Astrocyte (in vitro differentiated cells and primary cell): ENCODE measurements around the gene SYT7.

Experiments
- EZH2 ChIP-seq: IDR thresholded peaks from 2 replicates; pipeline ENCODE4 v1.6.1; 2012; ENCODE audit warnings: mild to moderate bottlenecking, low read length, inconsistent platforms; ENCODE audit not compliant: insufficient read depth
- TF ChIP-seq, protein P1 (sequence below): IDR thresholded peaks from 2 replicates; pipeline ENCODE4 v1.5.1; 2011; ENCODE audit warnings: low read depth, mild to moderate bottlenecking, inconsistent platforms, low read length, moderate library complexity; ENCODE audit not compliant: insufficient read depth

- TF ChIP-seq, protein P1, sequence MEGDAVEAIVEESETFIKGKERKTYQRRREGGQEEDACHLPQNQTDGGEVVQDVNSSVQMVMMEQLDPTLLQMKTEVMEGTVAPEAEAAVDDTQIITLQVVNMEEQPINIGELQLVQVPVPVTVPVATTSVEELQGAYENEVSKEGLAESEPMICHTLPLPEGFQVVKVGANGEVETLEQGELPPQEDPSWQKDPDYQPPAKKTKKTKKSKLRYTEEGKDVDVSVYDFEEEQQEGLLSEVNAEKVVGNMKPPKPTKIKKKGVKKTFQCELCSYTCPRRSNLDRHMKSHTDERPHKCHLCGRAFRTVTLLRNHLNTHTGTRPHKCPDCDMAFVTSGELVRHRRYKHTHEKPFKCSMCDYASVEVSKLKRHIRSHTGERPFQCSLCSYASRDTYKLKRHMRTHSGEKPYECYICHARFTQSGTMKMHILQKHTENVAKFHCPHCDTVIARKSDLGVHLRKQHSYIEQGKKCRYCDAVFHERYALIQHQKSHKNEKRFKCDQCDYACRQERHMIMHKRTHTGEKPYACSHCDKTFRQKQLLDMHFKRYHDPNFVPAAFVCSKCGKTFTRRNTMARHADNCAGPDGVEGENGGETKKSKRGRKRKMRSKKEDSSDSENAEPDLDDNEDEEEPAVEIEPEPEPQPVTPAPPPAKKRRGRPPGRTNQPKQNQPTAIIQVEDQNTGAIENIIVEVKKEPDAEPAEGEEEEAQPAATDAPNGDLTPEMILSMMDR = no peak
- no peak for TF ChIP-seq EZH2
Measured at GRCh38 chr11:61581030-61581928, at the start of gene SYT7.
